ENCODE measurements around the gene ZNF683.
"Not testable (repeated sequence)": the region's sequence is repeated elsewhere in the genome, so short reads cannot be mapped to it uniquely, and the experiment has no call there.

ZNF683 gene

GRCh38 chr1:26335774-26336476 lies 36.6 kb downstream of the ZNF683 start:
- no peak for DNase-seq

GRCh38 chr1:26333312-26333711 lies 39.2 kb downstream of the ZNF683 start:
- DNase-seq: not testable (repeated sequence)

GRCh38 chr1:26330276-26330675 lies 42.3 kb downstream of the ZNF683 start:
- DNase-seq: no peak

- not testable (repeated sequence) for DNase-seq
Observed at GRCh38 chr1:26329380-26329779, 43.2 kb downstream of the ZNF683 start.

- DNase-seq: no peak
Observed at GRCh38 chr1:26328597-26328996, 44.0 kb downstream of the ZNF683 start.

- DNase-seq: no peak
Observed at GRCh38 chr1:26327956-26328362, 44.6 kb downstream of the ZNF683 start.

- DNase-seq: no peak
Observed at GRCh38 chr1:26324550-26324949, 48.0 kb downstream of the ZNF683 start.

GRCh38 chr1:26323382-26323781 lies 49.2 kb downstream of the ZNF683 start:
- DNase-seq: no peak

GRCh38 chr1:26322042-26322331 lies 50.6 kb downstream of the ZNF683 start:
- no peak for DNase-seq

GRCh38 chr1:26321315-26322041 lies 51.1 kb downstream of the ZNF683 start:
- peak; percentile 98 for DNase-seq

GRCh38 chr1:26320896-26321295 lies 51.7 kb downstream of the ZNF683 start:
- DNase-seq: no peak

- DNase-seq: no peak
Observed at GRCh38 chr1:26318338-26319064, 54.0 kb downstream of the ZNF683 start.

GRCh38 chr1:26317612-26318337 lies 54.8 kb downstream of the ZNF683 start, which contains the start of gene CD52:
CD52 (plus strand) TSS chr1:26317958; CDS start chr1:26318018, 60 bp downstream.
- DNase-seq: peak; percentile 64

GRCh38 chr1:26317146-26317545 lies 55.4 kb downstream of the ZNF683 start:
- DNase-seq: no peak

- DNase-seq: no peak
Observed at GRCh38 chr1:26315874-26316850, 56.4 kb downstream of the ZNF683 start.

- no peak for DNase-seq
Observed at GRCh38 chr1:26314501-26314900, 58.0 kb downstream of the ZNF683 start.
